Stimulated activated CD4-positive, alpha-beta T cell treated with anti-CD3 and anti-CD28 coated beads, Interleukin-12 subunit alpha, Interleukin-12 subunit beta, amount 100 ng/mL, for 4 hours (primary cell): ENCODE results near the gene AP5B1.

Source experiments
- DNase-seq: peaks from one replicate; pipeline ENCODE4 v3.0.0-alpha.2; 2020

AP5B1 gene, protein sequence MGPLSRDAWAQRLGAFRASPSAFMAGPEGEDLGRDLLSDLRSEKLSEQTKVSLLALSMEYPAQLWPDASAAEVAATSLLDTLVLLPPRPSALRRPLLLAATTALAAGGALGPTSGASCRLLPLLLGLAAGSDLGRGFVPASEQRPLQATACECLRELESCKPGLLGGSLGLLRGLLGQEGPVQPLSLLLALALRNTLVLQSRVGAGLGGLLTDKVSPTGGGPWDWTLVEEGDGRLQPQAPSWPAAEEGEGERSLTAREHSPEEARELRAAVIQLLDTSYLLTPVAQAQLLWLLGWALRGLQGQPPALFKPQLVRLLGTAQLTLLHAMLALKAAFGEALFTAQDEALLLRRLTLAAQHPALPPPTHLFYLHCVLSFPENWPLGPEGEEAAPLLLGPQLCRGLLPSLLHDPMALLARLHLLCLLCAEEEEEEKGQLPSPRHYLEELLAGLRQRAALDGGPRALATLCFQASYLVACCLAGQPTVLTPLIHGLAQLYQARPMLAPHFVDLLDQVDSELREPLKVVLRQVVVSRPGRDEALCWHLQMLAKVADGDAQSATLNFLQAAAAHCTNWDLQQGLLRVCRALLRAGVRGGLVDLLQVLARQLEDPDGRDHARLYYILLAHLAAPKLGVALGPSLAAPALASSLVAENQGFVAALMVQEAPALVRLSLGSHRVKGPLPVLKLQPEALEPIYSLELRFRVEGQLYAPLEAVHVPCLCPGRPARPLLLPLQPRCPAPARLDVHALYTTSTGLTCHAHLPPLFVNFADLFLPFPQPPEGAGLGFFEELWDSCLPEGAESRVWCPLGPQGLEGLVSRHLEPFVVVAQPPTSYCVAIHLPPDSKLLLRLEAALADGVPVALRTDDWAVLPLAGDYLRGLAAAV

DNA sequence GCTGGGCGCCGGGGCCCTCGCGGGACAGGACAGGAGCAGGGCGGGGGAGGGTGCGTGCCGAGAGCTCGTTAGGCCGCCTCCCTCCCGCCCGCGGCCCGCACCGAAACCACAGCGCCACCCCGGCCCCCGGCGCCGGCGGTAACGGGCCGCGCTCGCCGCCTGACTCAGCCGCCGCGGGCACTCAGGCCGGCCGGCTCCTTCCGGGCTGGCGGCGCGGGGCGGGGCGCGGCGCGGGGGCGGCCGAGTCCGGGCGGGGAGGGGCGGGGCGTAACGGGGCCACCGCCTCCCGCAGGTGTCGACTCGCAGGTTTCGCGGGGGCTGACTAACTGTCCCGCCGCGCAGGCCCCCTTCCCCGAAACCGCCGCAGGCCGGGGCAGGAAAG lies at the start of gene AP5B1:
AP5B1 (minus strand) TSS at position 207 of the 382 bp plus-strand sequence. CDS start 385 bp downstream, outside the sequence.
- peak; percentile 77 for DNase-seq

DNA sequence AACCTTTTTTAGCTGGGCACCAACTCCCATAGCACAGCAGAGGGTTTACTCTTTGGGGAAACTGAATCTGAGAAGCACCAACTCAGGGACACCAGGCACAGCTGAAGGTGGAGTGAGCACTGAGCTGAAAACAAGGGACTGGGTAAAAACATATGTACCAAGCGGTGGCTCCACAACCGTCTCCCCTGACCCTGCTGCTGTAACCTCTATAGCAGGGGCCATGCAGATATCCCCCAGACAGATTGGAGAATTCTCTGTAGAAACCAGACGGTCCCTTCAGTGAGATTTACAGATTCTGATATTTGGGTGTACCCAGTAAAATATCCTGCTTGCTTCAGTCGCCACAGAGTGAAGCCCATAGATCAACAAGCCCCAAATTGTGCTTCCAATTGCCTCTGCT lies 48.7 kb upstream of the AP5B1 start:
- no peak for DNase-seq

DNA sequence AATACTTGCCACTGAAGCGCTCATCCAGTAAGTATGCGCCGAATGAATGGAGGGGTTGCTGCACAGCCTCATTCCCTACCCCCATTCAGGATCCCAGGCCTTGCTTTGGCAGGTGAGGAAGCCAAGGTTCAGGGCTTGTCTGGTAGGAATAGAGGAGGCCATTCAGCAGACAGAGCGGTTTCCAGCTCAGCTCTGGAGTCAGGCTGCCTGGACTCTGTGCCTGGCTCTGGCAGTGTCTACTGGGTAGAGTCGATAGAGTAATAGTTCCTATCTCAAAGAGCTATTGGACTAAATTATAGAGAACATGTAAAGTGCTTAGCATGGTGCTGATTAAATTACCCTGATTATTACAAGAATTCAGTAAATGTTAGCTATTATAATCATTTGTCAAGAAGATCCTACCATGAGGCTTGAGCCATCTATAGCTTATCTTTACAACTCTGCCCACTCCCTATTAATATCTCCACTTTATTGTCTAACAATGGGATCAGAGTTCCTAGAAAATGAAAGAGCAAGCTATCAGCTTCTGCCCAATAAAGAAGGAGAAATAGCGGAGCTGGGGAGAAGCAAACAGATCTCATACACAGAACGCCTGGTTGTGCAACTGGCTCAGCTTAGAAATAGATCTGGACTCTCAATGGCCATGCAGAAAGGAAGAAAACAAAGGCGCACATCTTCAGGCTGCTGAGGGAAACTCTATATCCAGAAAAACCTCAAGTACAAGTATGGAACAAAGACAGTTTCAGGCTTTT lies 46.4 kb upstream of the AP5B1 start:
- no peak for DNase-seq

DNA sequence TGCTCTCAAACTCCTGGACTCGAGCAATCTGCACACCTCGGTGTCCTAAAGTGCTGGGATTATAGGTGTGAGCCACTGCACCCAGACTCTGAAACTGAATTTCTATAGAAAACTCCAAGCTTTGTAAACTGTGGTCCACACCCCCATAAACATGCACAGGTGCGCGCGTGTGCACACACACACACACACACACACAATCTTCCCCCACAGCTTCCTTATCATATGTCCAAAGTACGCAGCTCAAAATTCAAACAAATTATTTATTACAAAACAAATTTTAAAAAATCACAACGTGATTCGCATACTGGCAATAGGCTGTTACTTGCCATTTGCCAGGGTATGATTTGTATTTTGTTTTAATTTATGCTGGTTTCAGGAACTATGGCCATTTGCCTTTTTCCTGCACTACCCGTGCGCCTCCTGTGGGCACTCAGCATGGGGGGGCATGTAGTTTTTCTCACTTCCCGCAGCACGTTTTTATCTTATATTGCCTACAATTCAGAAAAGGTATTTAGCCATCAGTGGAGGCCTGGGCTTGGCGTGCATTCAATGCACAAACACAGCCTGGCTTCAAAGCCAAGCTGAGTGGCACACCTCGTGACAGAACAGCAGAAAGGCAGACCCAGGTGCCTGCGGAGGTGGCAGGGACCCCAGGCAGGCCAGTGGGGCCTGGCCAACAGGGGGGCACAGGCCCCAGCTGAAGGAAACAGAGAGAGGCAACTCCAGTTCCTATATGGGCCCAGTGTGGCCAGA lies 42.2 kb upstream of the AP5B1 start:
- DNase-seq, result no peak

DNA sequence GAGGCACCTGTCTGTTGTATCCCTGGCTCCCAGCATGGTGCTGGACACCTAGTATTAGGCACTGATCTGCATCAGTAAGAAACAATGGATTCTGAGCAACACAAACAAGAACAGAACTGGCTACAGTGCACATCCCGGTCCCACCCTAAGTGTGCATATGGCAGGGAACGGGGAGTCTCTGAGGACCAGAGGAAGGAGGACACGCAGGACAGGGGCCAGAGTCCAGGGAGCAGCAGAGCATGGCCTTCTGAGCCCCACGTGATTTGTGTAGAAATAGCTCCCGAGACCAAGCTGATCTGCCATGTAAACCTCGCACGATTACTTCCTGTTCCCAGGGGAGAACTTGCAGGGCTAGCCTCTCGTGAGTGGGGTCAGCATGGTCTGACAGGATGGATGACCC lies 40.3 kb upstream of the AP5B1 start:
- no peak for DNase-seq

DNA sequence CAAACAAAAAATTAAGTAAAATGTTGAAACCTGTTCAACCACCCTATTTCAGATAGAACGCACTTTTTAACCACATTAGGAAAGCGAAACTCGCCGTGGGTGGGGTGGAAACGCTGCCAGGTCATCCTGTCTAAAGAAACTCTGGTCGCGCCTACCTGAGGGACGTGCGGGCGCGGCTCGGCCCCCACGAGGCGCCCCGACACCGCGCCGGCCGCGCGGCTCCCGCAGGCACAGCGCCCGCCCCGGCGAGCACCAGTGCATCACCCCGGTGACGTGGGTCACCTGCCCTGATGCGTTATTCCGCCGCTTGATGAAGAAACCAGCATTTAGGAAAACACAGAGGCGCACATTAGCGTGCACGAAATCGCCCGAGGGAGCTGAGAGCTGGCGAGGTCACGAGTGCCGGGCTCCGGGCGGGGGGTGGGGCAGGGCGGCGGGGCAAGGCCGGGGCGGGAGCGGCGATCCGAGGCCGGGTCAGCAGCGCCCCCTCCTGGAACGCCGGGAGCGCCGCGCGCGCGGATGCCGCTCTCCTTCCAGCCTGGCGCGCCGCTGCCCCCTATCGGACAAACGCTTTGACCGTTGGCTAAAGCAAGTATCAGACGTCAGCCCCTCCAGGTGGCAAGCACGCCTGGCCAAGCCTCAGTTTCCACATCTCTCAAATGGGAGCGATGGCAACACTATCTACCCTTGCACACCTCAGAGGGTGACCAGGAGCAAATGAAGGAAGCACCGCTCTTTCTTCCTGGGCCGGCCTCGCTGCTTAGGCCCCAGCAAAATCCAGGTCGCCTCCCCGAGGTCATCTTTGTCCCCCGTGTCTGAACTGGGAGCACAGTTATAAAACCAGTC lies 37.3 kb upstream of the AP5B1 start:
- DNase-seq, result peak; percentile 97

DNA sequence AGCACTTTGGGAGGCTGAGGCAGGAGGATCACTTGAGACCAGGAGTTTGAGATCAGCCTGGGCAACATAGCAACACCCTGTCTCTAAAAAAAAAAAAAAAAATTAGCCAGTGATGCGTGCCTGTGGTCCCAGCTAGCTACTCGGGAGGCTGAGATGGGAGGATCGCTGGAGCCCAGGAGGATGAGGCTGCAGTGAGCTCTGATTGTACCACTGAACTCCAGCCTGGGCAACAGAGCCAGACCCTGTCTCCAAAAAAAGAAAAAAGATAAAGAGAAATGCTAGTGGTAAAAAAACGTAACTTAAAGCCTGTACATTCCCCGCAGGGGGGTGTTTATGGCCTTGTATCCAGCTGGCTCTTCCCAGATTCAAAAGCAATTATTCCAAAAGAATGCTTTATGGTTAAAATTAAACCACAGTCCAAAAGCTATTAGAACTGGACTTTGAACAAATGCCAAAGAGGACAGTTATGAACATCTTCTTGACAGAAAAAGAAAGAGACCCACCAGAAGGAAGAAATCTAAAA lies 36.6 kb upstream of the AP5B1 start:
- DNase-seq, result no peak

DNA sequence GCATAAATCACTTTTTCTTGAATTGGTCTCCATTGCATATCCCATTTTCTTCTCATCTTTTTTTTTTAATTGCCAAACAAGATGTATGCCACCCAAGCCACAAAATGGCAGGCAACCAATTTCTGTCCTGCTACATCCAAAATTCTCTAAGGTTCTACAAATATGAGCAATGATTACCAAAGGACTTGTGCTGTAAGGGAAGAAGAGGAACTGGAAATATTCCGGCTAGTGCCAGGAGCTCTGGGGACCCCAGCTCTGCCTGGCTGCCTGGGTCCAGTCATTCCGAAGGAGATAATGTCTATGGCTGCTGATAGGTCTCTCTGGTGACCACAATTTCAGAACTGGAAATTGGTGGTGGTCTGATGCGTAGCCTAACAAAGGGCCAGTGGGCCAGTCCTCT lies 35.9 kb upstream of the AP5B1 start:
- DNase-seq, result no peak

DNA sequence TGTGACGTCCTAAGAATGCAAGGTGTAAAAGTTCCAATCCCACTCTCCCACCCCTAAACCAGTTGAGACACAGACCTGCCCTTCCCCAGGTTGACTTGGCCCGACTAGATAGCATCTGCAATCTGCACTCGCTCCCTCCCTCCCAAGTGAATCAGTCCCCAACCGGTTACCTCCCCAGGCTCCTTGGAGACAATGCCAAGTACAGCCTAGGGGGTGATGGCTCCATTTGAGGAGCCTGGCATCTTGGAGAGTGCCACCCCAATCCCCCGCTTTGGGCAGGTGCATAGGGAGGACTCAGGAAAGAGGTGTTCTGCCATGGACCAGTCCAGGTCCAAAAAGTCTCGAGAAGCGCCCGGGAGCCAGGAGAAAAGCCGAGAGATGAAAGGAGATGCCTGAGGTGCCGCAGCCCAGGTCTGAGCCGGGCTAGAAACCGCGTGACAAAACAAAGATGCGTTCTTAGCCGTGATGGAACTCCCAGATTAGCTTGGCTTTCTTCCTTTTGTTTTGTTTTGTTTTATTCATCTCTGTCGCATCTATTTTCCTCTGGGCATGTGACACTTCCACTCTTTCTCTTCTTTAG lies 34.3 kb upstream of the AP5B1 start:
- no peak for DNase-seq

DNA sequence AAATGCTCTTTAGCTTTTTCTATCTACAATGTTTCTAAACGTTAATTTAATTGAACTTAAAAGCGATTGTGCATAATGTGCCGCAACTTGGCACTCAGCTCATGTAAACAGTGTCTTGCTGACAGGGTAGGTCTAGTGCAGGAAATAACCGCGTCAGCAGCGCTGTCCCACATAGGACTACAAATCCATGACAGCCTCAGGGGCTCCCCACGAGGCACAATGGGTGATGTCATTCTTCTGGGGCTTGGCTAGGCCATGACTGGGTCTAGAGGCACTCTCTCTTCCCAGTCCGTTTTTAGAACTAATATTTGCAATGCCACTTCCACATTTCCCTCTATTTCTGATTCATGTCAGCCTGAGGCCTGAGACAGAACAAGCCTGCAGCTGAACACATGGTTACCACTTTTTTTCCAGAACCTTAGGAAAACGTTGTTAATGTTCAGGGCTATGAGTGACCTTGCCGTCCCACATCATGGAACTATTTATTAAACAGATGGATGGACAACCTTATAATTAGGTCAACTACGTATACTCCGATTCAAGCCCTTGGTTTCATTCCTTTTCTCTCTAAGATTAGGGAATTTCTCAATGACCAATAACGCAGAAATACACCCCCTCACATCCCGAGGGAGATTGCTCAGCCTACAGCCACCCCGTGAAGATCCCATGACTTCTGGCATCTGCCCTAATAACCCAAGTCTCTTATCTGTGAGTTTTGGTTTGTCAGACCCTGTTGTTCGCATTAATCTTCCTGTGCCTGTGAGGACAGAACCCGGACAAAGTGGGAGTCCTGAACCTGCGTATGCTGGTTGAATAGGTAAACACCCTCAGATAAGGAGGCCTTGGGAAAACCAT lies 33.6 kb upstream of the AP5B1 start:
- no peak for DNase-seq

DNA sequence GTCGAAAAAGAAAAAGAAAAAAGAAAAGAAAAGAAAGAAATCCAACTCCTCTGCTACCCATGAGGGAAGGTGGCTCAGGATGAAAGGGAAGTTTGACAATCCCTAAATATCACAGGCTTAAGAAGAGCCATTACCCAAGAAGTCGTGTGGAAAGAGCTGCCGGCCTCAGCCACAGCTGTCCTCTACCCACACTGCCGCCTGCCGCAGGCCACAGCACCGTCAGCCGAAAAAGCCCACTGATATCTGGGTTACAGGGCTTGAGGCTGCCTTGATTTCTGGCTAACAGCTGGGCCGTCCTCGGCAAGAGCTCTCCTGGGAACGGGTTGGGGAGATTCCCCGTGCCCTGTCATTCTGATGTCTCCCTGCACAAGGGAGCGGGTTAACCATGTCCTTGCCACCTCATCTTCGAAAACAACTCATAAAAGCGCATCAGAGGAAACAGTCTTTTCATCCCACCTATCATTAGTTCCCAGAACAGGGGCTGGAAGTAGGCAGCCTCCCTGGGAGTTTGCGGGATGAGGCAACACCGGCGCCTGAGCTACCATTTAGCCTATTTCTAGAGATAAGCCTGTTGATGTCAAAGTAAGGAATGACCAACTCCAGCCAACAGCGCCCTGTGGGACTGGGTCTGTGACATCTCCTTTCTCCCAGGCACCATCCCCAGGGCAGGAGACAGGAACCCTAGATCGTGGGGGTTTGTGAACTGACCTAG lies 31.1 kb upstream of the AP5B1 start:
- no peak for DNase-seq

DNA sequence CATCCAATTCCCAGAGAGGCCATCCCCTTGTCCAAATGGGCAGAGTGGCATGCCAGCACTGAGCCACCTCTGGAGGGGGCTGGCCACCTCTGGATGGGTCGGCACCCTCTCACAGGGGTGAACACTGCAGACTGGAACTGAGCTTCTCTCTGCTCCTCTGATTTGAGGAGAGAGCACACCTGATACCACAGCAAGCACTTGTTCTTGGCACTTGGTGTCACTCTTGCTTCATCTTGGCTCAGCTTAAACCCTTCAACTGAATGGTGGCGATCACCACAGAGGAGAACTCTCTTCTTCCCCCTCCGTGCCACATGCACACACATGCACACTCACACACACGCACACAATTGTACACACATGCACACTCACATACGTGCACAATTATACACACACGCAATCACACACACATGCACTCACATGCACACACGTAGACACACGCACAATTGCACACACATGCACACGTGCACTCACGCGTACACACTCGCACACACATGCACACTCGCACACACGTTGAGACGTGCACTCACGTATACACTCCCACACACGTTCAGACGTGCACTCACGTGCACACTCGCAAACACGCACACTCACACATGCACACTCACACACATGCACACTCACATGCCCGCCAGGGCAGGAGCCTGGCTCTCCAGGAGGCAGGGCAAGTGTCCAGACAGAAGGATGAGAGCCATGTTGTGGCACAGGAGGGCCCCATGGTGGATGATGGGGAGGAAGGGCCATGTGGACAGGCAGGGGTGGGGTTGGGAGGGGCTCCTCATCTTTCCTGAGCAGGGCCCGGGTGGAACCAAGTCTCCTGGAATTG lies 29.5 kb upstream of the AP5B1 start:
- no peak for DNase-seq

DNA sequence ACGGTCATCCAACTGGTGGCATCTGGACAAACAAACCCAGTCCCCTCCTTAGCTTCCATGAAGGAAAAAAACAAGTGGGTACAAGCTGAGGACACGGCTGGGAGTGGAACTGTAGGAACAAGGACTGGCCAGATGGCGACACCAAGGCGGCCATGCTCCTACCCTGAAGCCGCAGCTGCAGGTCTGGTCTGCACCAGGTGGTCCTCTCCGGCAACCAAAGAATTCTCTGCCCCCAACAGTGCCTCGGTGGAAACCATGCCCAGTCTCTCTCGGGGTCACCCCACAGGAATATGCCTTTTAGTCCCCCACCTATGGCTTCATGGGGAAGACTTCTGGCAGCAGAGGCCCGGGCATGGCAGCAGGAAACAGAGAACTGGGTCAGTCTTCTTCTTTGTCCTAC lies 28.7 kb upstream of the AP5B1 start:
- no peak for DNase-seq

DNA sequence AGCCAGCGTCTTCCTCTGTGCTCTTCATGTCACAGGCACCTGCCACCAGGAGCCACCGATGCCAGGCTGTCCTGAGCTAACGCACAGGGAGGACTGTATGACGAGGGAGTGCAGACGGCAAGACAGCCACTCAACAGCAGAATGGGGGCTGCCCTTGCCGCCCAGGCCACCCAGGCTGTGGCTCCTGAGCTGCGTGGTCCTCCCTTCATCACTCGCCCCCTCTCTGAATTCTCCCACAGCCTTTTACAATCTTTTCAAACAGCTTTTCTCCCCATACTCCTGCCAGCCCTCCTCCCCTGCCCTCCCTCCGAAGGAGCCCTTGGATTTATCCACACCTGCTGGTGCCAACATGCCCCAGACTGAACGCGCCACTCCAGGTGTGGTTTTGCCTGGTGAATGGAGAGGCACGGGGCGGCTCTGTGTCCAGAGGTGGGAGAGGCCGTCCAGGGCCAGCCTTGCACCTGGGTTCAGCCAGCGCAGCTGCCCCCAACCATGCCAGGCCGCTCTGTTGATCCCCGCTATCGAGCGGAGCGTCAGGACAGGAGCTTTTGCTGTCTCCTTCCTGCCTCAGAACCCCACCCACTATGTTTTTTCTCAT lies 28.1 kb upstream of the AP5B1 start:
- DNase-seq, result no peak

DNA sequence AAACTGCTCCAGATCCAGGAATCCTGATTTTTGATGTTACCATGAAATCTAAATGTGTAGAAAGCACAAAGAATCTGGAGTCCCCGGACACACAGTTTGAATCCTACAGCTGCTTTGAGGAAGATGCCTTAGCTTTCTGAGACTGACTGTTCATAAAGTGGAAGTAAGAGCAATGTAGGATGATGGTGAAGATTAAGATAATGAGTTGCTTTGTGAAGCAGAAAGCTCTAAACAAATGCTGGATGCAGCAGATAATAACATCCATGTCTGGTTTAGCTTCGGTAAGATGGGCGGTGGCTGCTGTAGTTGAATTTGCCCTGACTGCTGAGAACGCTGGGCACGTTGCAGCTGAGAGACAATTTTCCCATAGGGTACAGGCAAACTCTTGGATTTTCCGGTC lies 26.2 kb upstream of the AP5B1 start:
- DNase-seq, result no peak

DNA sequence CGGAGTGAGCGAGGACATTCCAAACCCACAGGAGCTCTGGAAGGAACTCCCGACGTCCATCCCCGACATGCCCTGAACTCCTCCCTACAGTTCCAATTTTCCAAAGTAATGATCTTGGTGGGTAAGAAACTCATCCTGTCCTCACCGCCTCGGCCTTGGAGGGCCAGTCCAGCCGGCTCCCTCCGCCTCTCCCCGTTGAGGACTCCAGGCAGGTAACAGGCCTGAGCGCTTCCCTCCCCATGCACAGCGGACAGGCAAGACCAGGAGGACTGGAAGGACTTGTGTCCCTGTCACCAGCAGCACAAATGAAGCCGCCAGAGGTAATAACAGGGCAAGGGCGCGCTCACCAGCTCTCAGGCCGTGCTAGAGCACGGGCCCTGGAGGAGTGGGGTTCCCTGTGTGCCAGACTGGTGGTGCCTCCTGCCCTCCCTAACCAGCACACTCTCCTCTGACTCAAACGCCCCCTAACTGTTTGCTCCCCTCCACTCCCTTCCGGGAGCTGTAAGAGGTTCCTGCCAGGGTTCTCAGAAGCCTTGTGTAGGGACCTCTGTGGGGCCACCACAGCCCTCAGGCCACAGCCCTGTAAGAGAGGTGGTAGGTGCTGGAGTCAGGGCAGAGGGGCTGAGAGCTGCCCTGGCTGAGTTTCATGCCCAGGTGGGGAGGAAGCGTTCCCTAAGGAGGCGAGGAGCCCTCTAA lies 23.2 kb upstream of the AP5B1 start:
- DNase-seq, result no peak

DNA sequence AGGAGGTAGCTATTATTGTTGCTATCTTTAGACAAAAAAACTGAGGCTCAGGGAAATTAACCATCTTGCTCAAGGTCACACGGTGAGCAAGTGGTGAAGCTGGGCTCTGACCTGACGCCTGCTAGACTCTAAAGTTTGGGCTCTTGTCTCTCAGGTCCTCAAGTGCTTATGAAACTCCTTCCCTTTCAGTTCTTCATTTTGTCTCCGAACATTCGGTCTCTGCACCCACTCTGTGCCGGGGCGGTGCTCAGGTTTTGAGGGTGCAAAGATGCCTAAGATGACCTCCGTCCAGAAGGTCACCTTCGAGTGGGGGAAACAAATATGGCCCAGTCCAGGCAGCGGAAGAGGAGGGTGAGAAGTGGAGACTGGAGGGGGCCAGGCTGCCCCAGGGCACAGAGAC lies 22.1 kb upstream of the AP5B1 start:
- DNase-seq, result no peak
